IMR-90 (cell line): Measurements from ENCODE around the gene MIEF1. TPM values are rescaled to one million over a fixed set of nuclear protein-coding genes. Genes with fewer than 3 reads are reported as not detected.

Experiments
- ATAC-seq: fragments of 200-7000 bp; cut with Tn5 transposase; 2 replicates; pipeline ENCODE4 v1.9.1; 2020; ENCODE audit warnings: low read depth, mild to moderate bottlenecking, moderate library complexity
- BruUV-seq: library from RNA; stranded (reverse); fragments of 400-500 nt; replicated peaks from 2 replicates; lab custom pipeline; 2021; lab: Mats Ljungman, UMichigan
- CTCF ChIA-PET: fragments of 300-600 bp; formaldehyde crosslinking; extraction: SDS; loops from one replicate; lab custom pipeline; 2021; ENCODE audit warnings: antibody characterized with exemption; lab: Yijun Ruan, JAX
- POLR2A ChIA-PET: fragments of 300-600 bp; sonication (Branson Sonifier 250); formaldehyde crosslinking; loops from one replicate; lab custom pipeline; 2022; ENCODE audit warnings: antibody characterized with exemption; ENCODE audit not compliant: unreplicated experiment; lab: Charles Lee
- DNase-seq: peaks from one replicate; pipeline ENCODE4 v3.0.0; 2013
- H2AFZ ChIP-seq: replicated peaks from 2 replicates; pipeline ENCODE3; 2013; ENCODE audit warnings: low read length, mild to moderate bottlenecking; ENCODE audit not compliant: poor library complexity
- H2AK5ac ChIP-seq: 2 replicates; pipeline ENCODE4 v1.6.1; 2013; ENCODE audit warnings: low read depth, low read length, inconsistent platforms
- H2AK9ac ChIP-seq: replicated peaks from 2 replicates; pipeline ENCODE3; 2013; ENCODE audit warnings: mild to moderate bottlenecking, low read depth, low read length, moderate library complexity; ENCODE audit not compliant: poor library complexity
- H2BK120ac ChIP-seq: 2 replicates; pipeline ENCODE4 v1.6.1; 2013; ENCODE audit warnings: low read depth, low read length, inconsistent platforms
- H2BK15ac ChIP-seq: 3 replicates; pipeline ENCODE4 v1.6.1; 2013; ENCODE audit warnings: low read depth, low read length, inconsistent platforms
- H2BK20ac ChIP-seq: 2 replicates; pipeline ENCODE4 v1.6.1; 2013; ENCODE audit warnings: low read depth, mild to moderate bottlenecking, inconsistent platforms, low read length, moderate library complexity
- H2BK5ac ChIP-seq: 2 replicates; pipeline ENCODE4 v1.6.1; 2013; ENCODE audit warnings: mild to moderate bottlenecking, low read depth, low read length, inconsistent platforms; ENCODE audit not compliant: poor library complexity, severe bottlenecking
- H3K14ac ChIP-seq: replicated peaks from 2 replicates; pipeline ENCODE4 v1.6.1; 2013; ENCODE audit warnings: low read depth, low read length, inconsistent platforms
- H3K18ac ChIP-seq: 2 replicates; pipeline ENCODE4 v1.6.1; 2013; ENCODE audit warnings: low read depth, low read length, control low read depth
- H3K23ac ChIP-seq: 2 replicates; pipeline ENCODE4 v1.6.1; 2013; ENCODE audit warnings: low read depth, low read length, inconsistent platforms
- H3K27ac ChIP-seq: 2 replicates; pipeline ENCODE4 v1.5.1; 2013; ENCODE audit warnings: mild to moderate bottlenecking, control low read depth, low read length; ENCODE audit not compliant: insufficient read depth
- H3K27me3 ChIP-seq: 2 replicates; pipeline ENCODE4 v1.6.1; 2013; ENCODE audit warnings: low read length; ENCODE audit not compliant: control insufficient read depth, insufficient read depth
- H3K36me3 ChIP-seq: 2 replicates; pipeline ENCODE4 v1.6.1; 2013; ENCODE audit warnings: low read length, mixed read lengths; ENCODE audit not compliant: control insufficient read depth, insufficient read depth
- H3K4ac ChIP-seq: 2 replicates; pipeline ENCODE4 v1.6.1; 2013; ENCODE audit warnings: low read depth, low read length, inconsistent platforms
- H3K4me1 ChIP-seq: 2 replicates; pipeline ENCODE4 v1.6.1; 2013; ENCODE audit warnings: low read length, mixed read lengths; ENCODE audit not compliant: control insufficient read depth, insufficient read depth
- H3K4me2 ChIP-seq: 2 replicates; pipeline ENCODE4 v1.6.1; 2013; ENCODE audit warnings: low read depth, mild to moderate bottlenecking, control low read depth, low read length, moderate library complexity
- H3K4me3 ChIP-seq: 2 replicates; pipeline ENCODE4 v1.5.1; 2013; ENCODE audit warnings: low read depth, mild to moderate bottlenecking, control low read depth, low read length, moderate library complexity; ENCODE audit not compliant: insufficient read depth
- H3K56ac ChIP-seq: 2 replicates; pipeline ENCODE4 v1.6.1; 2013; ENCODE audit warnings: low read length, inconsistent platforms; ENCODE audit not compliant: insufficient read depth; ENCODE audit errors: extremely low read depth
- H3K79me1 ChIP-seq, 2 experiments: 2 replicates each; pipeline ENCODE4 v1.6.1; 2013; ENCODE audit warnings: low read length in 2 of 2, inconsistent platforms in 1 of 2, low read depth in 1 of 2
- H3K9ac ChIP-seq: 2 replicates; pipeline ENCODE4 v1.6.1; 2013; ENCODE audit warnings: low read depth, low read length, control low read depth
- H3K9me1 ChIP-seq: 2 replicates; pipeline ENCODE4 v1.6.1; 2013; ENCODE audit warnings: low read length, inconsistent platforms; ENCODE audit not compliant: insufficient read depth
- H3K9me3 ChIP-seq: 2 replicates; pipeline ENCODE4 v1.6.1; 2013; ENCODE audit warnings: low read length; ENCODE audit not compliant: control insufficient read depth, insufficient read depth
- H4K20me1 ChIP-seq: 2 replicates; pipeline ENCODE4 v1.6.1; 2013; ENCODE audit warnings: low read length, inconsistent platforms; ENCODE audit not compliant: insufficient read depth
- H4K5ac ChIP-seq: 2 replicates; pipeline ENCODE4 v1.6.1; 2013; ENCODE audit warnings: mild to moderate bottlenecking, low read depth, low read length, control low read depth
- H4K8ac ChIP-seq, 2 experiments: 2 replicates each; pipeline ENCODE4 v1.6.1; 2013; ENCODE audit warnings: low read depth in 2 of 2, low read length in 2 of 2, control low read depth in 1 of 2, inconsistent platforms in 1 of 2
- H4K91ac ChIP-seq: 2 replicates; pipeline ENCODE4 v1.6.1; 2013; ENCODE audit warnings: low read depth, low read length, inconsistent platforms; ENCODE audit not compliant: insufficient read depth
- BHLHE40 ChIP-seq: fragments of 150-350 bp; IDR thresholded peaks from 2 replicates; pipeline ENCODE4 v1.6.1; 2016; ENCODE audit warnings: mild to moderate bottlenecking, low read depth, low read length
- CHD1 ChIP-seq: IDR thresholded peaks from 2 replicates; pipeline ENCODE4 v1.6.1; 2012; ENCODE audit warnings: low read depth, low read length, improper control_type of control experiment
- FOS ChIP-seq: fragments of 150-350 bp; IDR thresholded peaks from 2 replicates; pipeline ENCODE4 v1.6.1; 2016; ENCODE audit warnings: low read depth, low read length
- RCOR1 ChIP-seq: IDR thresholded peaks from 2 replicates; pipeline ENCODE4 v1.6.1; 2012; ENCODE audit warnings: mild to moderate bottlenecking, low read length, improper control_type of control experiment; ENCODE audit not compliant: insufficient replicate concordance
- WGBS, 2 experiments: methylation state at CpG; one replicate each; pipeline versions ENCODE4 v1.1.5 to v1.1.7; 2013; ENCODE audit warnings: missing lambda C conversion rate in 2 of 2; ENCODE audit not compliant: insufficient read length in 1 of 2; ENCODE audit errors: extremely low coverage in 2 of 2; 5-methylcytosine and 5-hydroxymethylcytosine counted together
- dilution Hi-C: fragments of 300-500 bp; cut with HindIII; formaldehyde crosslinking; loops from one replicate; pipeline ENCODE4 v1.14.3; 2018; ENCODE audit warnings: low sequenced_read_pairs; ENCODE audit not compliant: unreplicated experiment
- in situ Hi-C: fragments of 300-500 bp; cut with MboI; formaldehyde crosslinking; loops from 3 replicates; pipeline ENCODE4 v1.14.3; 2019; ENCODE audit warnings: low sequenced_read_pairs, inconsistent platforms, mixed read lengths
- intact Hi-C: fragments of 100-400 bp; cut with micrococcal nuclease; formaldehyde crosslinking; loops from 2 replicates; pipeline ENCODE4 v1.10.0; 2022
- polyA plus RNA-seq, 3 experiments: library from polyadenylated mRNA; depleted of rRNA; stranded (reverse); fragments of >200 nt; gene quantifications; 2 replicates each; pipeline ENCODE4 v1.2.3, GENCODE V29; 2012; ENCODE audit warnings: low replicate concordance in 1 of 3
- total RNA-seq: library from RNA; depleted of rRNA; stranded (reverse); fragments of >200 nt; gene quantifications from 2 replicates; pipeline ENCODE4 v1.2.3, GENCODE V29; 2012

Gene MIEF1
- total and polyA plus RNA-seq, 2 of the 4 experiments (the other 2 are of a cell fraction) = 9.7 to 16.9 TPM

- H2BK5ac ChIP-seq = no peak overlapping the region
- no peak overlapping the region for H2AK9ac ChIP-seq
- H3K9me3 ChIP-seq = no peaks in the 10 kb centered on the region
- no peak overlapping the region for H2BK20ac ChIP-seq
- CTCF ChIA-PET = interaction anchor here (0.6 kb wide), 1 partner anchor 628 kb away, joined by 4 read pairs; no protein-coding TSS in a partner anchor
- no peak for DNase-seq
- H4K8ac ChIP-seq = no peak overlapping the region
- no peaks in the 10 kb centered on the region for H3K27me3 ChIP-seq
- intact Hi-C loops (loop anchor here (5.0 kb wide), 1 partner anchor 175 kb away; no protein-coding TSS in a partner anchor), dilution Hi-C loops (no loop called here), in situ Hi-C loops (loop anchor here (10.0 kb wide), 1 partner anchor 113 kb away; no protein-coding TSS in a partner anchor)
- H3K4me3 ChIP-seq = no peak overlapping the region
- H3K9me1 ChIP-seq = no peaks in the 10 kb centered on the region
- no peak overlapping the region for H2BK120ac ChIP-seq
- no peak overlapping the region for H2BK15ac ChIP-seq
- H3K23ac ChIP-seq = no peak overlapping the region
- ATAC-seq = no peak
- TF ChIP-seq CHD1 (no peak), RCOR1 (no peak), BHLHE40 (no peak), FOS (no peak)
- H3K36me3 ChIP-seq = peaks cover 39% of the 10 kb centered on the region
- peaks cover 35 to 60% of the 10 kb centered on the region in 2 experiments for H3K79me1 ChIP-seq
- H3K4me1 ChIP-seq = peaks cover 4% of the 10 kb centered on the region
- POLR2A ChIA-PET = no interaction called here
- no peak overlapping the region for H4K5ac ChIP-seq
- 85% methylated on average over 3 of the region's 3 CpGs; no CpG with 5 or more reads in 1 of the 2 experiments for WGBS, 2 experiments
- BruUV-seq = no TSS peak
- H4K91ac ChIP-seq = no peak overlapping the region
- H3K4ac ChIP-seq = no peak overlapping the region
- H3K4me2 ChIP-seq = no peak overlapping the region
- peaks cover 34% of the 10 kb centered on the region for H4K20me1 ChIP-seq
- H3K56ac ChIP-seq = no peak overlapping the region
- H2AFZ ChIP-seq = no peak overlapping the region
- 0 out of 2 replicates have a peak overlapping the region, but pooled peaks have one; percentile 2 for H2AK5ac ChIP-seq
- H3K9ac ChIP-seq = no peak overlapping the region
- no peak overlapping the region for H3K18ac ChIP-seq
- no peak overlapping the region for H3K27ac ChIP-seq
- no peak overlapping the region for H3K14ac ChIP-seq
These were observed 15.4 kb downstream of the MIEF1 start for GRCh38 chr22:39517470-39517869.
